ENCODE measurements around the gene RASGEF1B. TPM values are rescaled to one million over a fixed set of nuclear protein-coding genes. Genes with fewer than 3 reads are reported as not detected.

Gene RASGEF1B
- polyA plus RNA-seq, 2 of the 4 experiments (the other 2 are of a cell fraction) = 0.16 TPM; not detected in 1

DNA sequence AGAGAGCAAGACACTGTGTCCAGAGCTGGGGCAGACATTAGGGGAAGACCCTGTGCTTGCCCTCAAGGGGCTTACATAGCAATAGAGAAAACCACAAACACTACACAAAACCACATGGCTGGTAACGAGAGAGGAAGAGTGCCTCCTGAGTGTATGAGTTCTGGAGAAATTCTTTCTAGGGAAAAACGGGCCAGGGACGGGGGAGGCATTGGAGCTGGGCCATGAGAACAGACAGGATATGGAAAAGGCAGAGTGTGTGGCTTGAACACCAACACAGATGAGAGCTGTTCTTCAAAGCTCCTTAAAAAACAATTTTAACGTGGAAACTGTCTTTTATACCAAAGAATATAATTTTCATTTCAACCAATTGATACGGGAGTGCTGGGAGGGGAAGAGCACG, 42.7 kb downstream of the RASGEF1B start (continued):
- no peak for TF ChIP-seq CHD4 (IDR thresholded peaks at IDR 0.05; ENCODE audit: borderline replicate concordance)

DNA sequence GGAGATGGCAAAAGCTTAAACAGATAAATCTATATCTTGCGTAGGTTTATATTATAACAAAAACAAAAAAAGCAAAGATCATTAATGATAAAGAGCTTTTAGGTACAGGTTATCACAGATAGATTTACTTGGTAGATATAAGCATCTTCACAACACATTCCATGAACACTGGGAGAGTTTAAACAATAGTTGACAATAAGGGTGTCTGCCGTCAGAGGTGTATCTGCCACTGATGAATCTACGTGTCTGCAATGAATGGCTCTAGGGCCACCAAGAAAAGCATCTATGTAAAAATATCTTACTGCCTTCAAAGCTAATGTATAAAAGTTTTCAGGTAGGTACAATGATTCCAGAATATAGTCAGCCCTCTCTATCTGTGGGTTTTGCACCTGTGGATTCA, 43.7 kb downstream of the RASGEF1B start:
- H3K4me2 ChIP-seq = no peak overlapping the region
- H3K4me1 ChIP-seq = no peaks in the 10 kb centered on the region
- POLR2A ChIA-PET = no interaction called here
- 46% methylated on average over 3 of the region's 3 CpGs for WGBS (ENCODE audit: missing lambda C conversion rate)
- ATAC-seq (no peak), FAIRE-seq (no peak), DNase-seq (ENCODE audit: low read depth in 1 of 2, low spot score in 1 of 2) (no peak)
- CTCF ChIA-PET = interaction anchor here (1.2 kb wide), 1 partner anchor 47 kb away, joined by 3 read pairs; no protein-coding TSS in a partner anchor
- H3K27ac ChIP-seq = no peak overlapping the region
- TF ChIP-seq ESRRA (IDR thresholded peaks at IDR 0.05; ENCODE audit: borderline replicate concordance, low read length) (no peak), CBX8 (IDR thresholded peaks at IDR 0.05) (no peak), RFX5 (IDR thresholded peaks at IDR 0.05) (no peak), EHF (CRISPR knock-in tag; IDR thresholded peaks at IDR 0.05) (no peak), SREBF2 (IDR thresholded peaks at IDR 0.05) (no peak), CBX2 (IDR thresholded peaks at IDR 0.05; ENCODE audit: borderline replicate concordance, low read depth) (no peak), CHD2 (IDR thresholded peaks at IDR 0.05; ENCODE audit: low read length, partially characterized antibody) (no peak), NR3C1 (IDR thresholded peaks at IDR 0.05) (no peak), CHD4 (IDR thresholded peaks at IDR 0.05; ENCODE audit: borderline replicate concordance) (no peak), EHMT2 (IDR thresholded peaks at IDR 0.05; ENCODE audit: low read depth) (no peak), JUNB (IDR thresholded peaks at IDR 0.05) (no peak), BHLHE40 (IDR thresholded peaks at IDR 0.05; ENCODE audit: low read depth, low read length) (no peak), FOSL2 (IDR thresholded peaks at IDR 0.05) (no peak), FOSL2 (CRISPR knock-in tag; IDR thresholded peaks at IDR 0.05) (no peak)
- TF ChIP-seq, protein P1, sequence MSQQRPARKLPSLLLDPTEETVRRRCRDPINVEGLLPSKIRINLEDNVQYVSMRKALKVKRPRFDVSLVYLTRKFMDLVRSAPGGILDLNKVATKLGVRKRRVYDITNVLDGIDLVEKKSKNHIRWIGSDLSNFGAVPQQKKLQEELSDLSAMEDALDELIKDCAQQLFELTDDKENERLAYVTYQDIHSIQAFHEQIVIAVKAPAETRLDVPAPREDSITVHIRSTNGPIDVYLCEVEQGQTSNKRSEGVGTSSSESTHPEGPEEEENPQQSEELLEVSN (IDR thresholded peaks at IDR 0.05; ENCODE audit: borderline replicate concordance, low read depth) = no peak
- TF ChIP-seq, protein P2, sequence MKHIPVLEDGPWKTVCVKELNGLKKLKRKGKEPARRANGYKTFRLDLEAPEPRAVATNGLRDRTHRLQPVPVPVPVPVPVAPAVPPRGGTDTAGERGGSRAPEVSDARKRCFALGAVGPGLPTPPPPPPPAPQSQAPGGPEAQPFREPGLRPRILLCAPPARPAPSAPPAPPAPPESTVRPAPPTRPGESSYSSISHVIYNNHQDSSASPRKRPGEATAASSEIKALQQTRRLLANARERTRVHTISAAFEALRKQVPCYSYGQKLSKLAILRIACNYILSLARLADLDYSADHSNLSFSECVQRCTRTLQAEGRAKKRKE (CRISPR knock-in tag; IDR thresholded peaks at IDR 0.05; ENCODE audit: low read depth) = no peak
- TF ChIP-seq, protein P3, sequence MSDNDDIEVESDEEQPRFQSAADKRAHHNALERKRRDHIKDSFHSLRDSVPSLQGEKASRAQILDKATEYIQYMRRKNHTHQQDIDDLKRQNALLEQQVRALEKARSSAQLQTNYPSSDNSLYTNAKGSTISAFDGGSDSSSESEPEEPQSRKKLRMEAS (IDR thresholded peaks at IDR 0.05) = no peak
- TF ChIP-seq, protein P4, sequence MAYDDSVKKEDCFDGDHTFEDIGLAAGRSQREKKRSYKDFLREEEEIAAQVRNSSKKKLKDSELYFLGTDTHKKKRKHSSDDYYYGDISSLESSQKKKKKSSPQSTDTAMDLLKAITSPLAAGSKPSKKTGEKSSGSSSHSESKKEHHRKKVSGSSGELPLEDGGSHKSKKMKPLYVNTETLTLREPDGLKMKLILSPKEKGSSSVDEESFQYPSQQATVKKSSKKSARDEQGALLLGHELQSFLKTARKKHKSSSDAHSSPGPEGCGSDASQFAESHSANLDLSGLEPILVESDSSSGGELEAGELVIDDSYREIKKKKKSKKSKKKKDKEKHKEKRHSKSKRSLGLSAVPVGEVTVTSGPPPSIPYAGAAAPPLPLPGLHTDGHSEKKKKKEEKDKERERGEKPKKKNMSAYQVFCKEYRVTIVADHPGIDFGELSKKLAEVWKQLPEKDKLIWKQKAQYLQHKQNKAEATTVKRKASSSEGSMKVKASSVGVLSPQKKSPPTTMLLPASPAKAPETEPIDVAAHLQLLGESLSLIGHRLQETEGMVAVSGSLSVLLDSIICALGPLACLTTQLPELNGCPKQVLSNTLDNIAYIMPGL (CRISPR knock-in tag; IDR thresholded peaks at IDR 0.05; ENCODE audit: borderline replicate concordance) = no peak
- TF ChIP-seq, protein P5, sequence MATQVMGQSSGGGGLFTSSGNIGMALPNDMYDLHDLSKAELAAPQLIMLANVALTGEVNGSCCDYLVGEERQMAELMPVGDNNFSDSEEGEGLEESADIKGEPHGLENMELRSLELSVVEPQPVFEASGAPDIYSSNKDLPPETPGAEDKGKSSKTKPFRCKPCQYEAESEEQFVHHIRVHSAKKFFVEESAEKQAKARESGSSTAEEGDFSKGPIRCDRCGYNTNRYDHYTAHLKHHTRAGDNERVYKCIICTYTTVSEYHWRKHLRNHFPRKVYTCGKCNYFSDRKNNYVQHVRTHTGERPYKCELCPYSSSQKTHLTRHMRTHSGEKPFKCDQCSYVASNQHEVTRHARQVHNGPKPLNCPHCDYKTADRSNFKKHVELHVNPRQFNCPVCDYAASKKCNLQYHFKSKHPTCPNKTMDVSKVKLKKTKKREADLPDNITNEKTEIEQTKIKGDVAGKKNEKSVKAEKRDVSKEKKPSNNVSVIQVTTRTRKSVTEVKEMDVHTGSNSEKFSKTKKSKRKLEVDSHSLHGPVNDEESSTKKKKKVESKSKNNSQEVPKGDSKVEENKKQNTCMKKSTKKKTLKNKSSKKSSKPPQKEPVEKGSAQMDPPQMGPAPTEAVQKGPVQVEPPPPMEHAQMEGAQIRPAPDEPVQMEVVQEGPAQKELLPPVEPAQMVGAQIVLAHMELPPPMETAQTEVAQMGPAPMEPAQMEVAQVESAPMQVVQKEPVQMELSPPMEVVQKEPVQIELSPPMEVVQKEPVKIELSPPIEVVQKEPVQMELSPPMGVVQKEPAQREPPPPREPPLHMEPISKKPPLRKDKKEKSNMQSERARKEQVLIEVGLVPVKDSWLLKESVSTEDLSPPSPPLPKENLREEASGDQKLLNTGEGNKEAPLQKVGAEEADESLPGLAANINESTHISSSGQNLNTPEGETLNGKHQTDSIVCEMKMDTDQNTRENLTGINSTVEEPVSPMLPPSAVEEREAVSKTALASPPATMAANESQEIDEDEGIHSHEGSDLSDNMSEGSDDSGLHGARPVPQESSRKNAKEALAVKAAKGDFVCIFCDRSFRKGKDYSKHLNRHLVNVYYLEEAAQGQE (IDR thresholded peaks at IDR 0.05) = no peak
- TF ChIP-seq, protein P6, sequence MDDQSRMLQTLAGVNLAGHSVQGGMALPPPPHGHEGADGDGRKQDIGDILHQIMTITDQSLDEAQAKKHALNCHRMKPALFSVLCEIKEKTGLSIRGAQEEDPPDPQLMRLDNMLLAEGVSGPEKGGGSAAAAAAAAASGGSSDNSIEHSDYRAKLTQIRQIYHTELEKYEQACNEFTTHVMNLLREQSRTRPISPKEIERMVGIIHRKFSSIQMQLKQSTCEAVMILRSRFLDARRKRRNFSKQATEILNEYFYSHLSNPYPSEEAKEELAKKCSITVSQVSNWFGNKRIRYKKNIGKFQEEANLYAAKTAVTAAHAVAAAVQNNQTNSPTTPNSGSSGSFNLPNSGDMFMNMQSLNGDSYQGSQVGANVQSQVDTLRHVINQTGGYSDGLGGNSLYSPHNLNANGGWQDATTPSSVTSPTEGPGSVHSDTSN (IDR thresholded peaks at IDR 0.05) = no peak
- H3K4me3 ChIP-seq = no peak overlapping the region
- no peaks in the 10 kb centered on the region for H3K9me3 ChIP-seq

All from A549 (cell line).